HepG2 (cell line): ENCODE measurements around the gene MED23. TPM values are rescaled to one million over a fixed set of nuclear protein-coding genes. Genes with fewer than 3 reads are reported as not detected.

ENCODE experiments used
- AGO2 ChIP-seq: fragments of 200-400 bp; formaldehyde crosslinking; optimal IDR thresholded peaks from 2 replicates; pipeline ENCODE3; 2017; ENCODE audit warnings: mild to moderate bottlenecking, low read depth, low read length, moderate library complexity
- ATM ChIP-seq: fragments of 450-650 bp; IDR thresholded peaks from 2 replicates; pipeline ENCODE4 v1.7.1; 2017; ENCODE audit warnings: mild to moderate bottlenecking, borderline replicate concordance
- NFATC3 ChIP-seq: sonication (generic); formaldehyde crosslinking; IDR thresholded peaks from 2 replicates; pipeline ENCODE4 v1.5.1; 2020; ENCODE audit warnings: mild to moderate bottlenecking, missing genetic modification reagents
- RARG ChIP-seq: sonication (generic); formaldehyde crosslinking; IDR thresholded peaks from 2 replicates; pipeline ENCODE4 v1.4.0; 2020; ENCODE audit warnings: low read depth, mild to moderate bottlenecking, missing genetic modification reagents
- TP53 ChIP-seq: sonication (generic); formaldehyde crosslinking; conservative IDR thresholded peaks from 2 replicates; pipeline ENCODE4 v1.4.0; 2020; ENCODE audit warnings: missing genetic modification reagents
- ZBTB1 ChIP-seq: sonication (generic); formaldehyde crosslinking; IDR thresholded peaks from 2 replicates; pipeline ENCODE4 v1.4.0; 2020; ENCODE audit warnings: missing genetic modification reagents, borderline replicate concordance
- ZNF326 ChIP-seq: sonication (generic); formaldehyde crosslinking; IDR thresholded peaks from 2 replicates; pipeline ENCODE4 v1.4.0; 2020; ENCODE audit warnings: missing genetic modification reagents, borderline replicate concordance
- ZNF547 ChIP-seq: sonication (generic); formaldehyde crosslinking; IDR thresholded peaks from 2 replicates; pipeline ENCODE4 v1.5.1; 2020; ENCODE audit warnings: mild to moderate bottlenecking, missing genetic modification reagents
- ZNF562 ChIP-seq: sonication (generic); formaldehyde crosslinking; IDR thresholded peaks from 2 replicates; pipeline ENCODE4 v1.8.0; 2022; ENCODE audit warnings: missing genetic modification reagents, borderline replicate concordance
- ZNF563 ChIP-seq: sonication (generic); formaldehyde crosslinking; IDR thresholded peaks from 2 replicates; pipeline ENCODE4 v1.8.0; 2022; ENCODE audit warnings: mild to moderate bottlenecking, moderate library complexity, missing genetic modification reagents
- ZNF564 ChIP-seq: sonication (generic); formaldehyde crosslinking; IDR thresholded peaks from 2 replicates; pipeline ENCODE4 v1.8.1; 2023; ENCODE audit warnings: mild to moderate bottlenecking, missing genetic modification reagents
- ZNF678 ChIP-seq: sonication (generic); formaldehyde crosslinking; IDR thresholded peaks from 2 replicates; pipeline ENCODE4 v1.4.0; 2020; ENCODE audit warnings: mild to moderate bottlenecking, missing genetic modification reagents
- ZNF777 ChIP-seq: sonication (generic); formaldehyde crosslinking; IDR thresholded peaks from 2 replicates; pipeline ENCODE4 v1.4.0; 2020; ENCODE audit warnings: missing genetic modification reagents
- polyA plus RNA-seq, 8 experiments: library from polyadenylated mRNA; depleted of rRNA in 3 of 8; stranded (reverse) in 7 of 8; unstranded in 1 of 8; fragments of >200 nt; fragmentation: Illumina TruSeq in 4 of 8; extraction: Trizol in 4 of 8; gene quantifications; 2 replicates each; pipeline versions ENCODE4 v1.2.1 to v1.2.3, GENCODE V29; 2011 to 2016; ENCODE audit warnings: low read depth in 4 of 8, missing spikeins in 1 of 8, mixed read lengths in 1 of 8; ENCODE audit not compliant: insufficient read depth in 1 of 8
- total RNA-seq, 5 experiments: library from RNA; depleted of rRNA; stranded (reverse); fragments of >200 nt; fragmentation: Illumina TruSeq; extraction: Trizol; gene quantifications; 2 replicates each; pipeline ENCODE4 v1.2.3, GENCODE V29; 2016; ENCODE audit warnings: low read depth in 1 of 5
- TF ChIP-seq, protein P1 (sequence below): sonication (generic); formaldehyde crosslinking; IDR thresholded peaks from 2 replicates; pipeline ENCODE4 v1.4.0; 2020; ENCODE audit warnings: missing genetic modification reagents
- TF ChIP-seq, protein P2 (sequence below): IDR thresholded peaks from 2 replicates; pipeline ENCODE4 v1.6.1; 2018; ENCODE audit warnings: missing genetic modification reagents
- TF ChIP-seq, protein P3 (sequence below): sonication (generic); formaldehyde crosslinking; IDR thresholded peaks from 2 replicates; pipeline ENCODE4 v1.4.0; 2020; ENCODE audit warnings: missing genetic modification reagents, borderline replicate concordance

MED23 gene
- total and polyA plus RNA-seq, 2 of the 13 experiments (the other 11 are each of a cell fraction or from before 2014, with no cell fraction given), result 34.9 to 50.5 TPM

DNA sequence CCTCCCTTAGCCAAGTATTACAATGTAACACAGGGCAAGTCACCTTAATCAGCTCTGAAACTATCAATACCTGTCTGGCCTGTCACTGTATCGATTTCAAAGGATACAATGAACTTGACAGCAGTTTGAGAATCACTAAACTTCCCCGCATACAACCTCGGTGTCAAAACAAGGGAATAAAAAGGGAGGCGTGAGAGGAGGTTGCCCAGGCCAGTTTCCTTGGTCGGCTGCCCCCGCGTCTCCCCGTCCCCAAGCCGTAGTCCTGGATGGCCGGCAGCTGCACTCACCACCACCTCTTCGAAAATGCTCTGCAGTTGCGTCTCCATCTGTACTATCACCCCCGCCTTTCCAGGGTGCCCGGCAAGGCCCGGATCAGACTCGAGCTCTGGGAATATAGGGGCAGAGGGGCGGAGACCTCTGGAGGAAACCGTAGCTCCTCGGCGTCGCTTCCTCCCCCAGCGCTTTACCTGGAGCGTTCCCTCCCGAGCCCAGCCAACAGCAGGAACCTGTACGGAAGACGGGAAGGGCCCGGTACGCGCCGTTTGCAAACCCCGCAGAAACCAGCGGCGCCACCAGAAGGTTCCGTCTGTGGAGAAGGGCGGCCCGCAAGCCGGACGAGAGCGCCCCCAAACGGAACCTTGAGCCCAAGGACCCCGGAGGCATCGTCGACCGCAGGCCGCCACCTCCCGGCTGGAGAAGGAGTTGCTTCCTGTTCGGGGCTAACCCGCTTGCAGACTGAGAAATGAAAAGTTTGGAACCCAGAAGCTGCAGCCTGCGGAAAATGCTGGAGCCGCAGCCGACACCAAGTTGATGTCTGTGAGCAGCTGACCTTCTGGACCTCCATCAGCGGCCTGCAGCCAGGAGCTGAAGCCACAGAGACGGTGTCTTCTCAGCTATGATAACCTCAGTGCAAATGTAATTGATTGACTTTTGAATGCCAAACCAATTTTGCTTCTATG, at the start of gene MED23 (continued):
- TF ChIP-seq ATM (no peak), AGO2 (peak; percentile 47), ZNF326 (CRISPR knock-in tag) (no peak), ZNF564 (CRISPR knock-in tag) (peak; percentile 95; the same call in 1 of the 2 replicates), RARG (peak; percentile 91; the same call in 1 of the 2 replicates), TP53 (peak; percentile 97), ZNF562 (CRISPR knock-in tag) (no peak), ZBTB1 (CRISPR knock-in tag) (no peak), ZNF547 (peak; percentile 100), ZNF777 (CRISPR knock-in tag) (0 out of 2 replicates have a peak, but pooled peaks have one; percentile 60), ZNF678 (CRISPR knock-in tag) (peak; percentile 98), ZNF563 (CRISPR knock-in tag) (peak; percentile 97), NFATC3 (CRISPR knock-in tag) (peak; percentile 80)
- TF ChIP-seq, protein P1, sequence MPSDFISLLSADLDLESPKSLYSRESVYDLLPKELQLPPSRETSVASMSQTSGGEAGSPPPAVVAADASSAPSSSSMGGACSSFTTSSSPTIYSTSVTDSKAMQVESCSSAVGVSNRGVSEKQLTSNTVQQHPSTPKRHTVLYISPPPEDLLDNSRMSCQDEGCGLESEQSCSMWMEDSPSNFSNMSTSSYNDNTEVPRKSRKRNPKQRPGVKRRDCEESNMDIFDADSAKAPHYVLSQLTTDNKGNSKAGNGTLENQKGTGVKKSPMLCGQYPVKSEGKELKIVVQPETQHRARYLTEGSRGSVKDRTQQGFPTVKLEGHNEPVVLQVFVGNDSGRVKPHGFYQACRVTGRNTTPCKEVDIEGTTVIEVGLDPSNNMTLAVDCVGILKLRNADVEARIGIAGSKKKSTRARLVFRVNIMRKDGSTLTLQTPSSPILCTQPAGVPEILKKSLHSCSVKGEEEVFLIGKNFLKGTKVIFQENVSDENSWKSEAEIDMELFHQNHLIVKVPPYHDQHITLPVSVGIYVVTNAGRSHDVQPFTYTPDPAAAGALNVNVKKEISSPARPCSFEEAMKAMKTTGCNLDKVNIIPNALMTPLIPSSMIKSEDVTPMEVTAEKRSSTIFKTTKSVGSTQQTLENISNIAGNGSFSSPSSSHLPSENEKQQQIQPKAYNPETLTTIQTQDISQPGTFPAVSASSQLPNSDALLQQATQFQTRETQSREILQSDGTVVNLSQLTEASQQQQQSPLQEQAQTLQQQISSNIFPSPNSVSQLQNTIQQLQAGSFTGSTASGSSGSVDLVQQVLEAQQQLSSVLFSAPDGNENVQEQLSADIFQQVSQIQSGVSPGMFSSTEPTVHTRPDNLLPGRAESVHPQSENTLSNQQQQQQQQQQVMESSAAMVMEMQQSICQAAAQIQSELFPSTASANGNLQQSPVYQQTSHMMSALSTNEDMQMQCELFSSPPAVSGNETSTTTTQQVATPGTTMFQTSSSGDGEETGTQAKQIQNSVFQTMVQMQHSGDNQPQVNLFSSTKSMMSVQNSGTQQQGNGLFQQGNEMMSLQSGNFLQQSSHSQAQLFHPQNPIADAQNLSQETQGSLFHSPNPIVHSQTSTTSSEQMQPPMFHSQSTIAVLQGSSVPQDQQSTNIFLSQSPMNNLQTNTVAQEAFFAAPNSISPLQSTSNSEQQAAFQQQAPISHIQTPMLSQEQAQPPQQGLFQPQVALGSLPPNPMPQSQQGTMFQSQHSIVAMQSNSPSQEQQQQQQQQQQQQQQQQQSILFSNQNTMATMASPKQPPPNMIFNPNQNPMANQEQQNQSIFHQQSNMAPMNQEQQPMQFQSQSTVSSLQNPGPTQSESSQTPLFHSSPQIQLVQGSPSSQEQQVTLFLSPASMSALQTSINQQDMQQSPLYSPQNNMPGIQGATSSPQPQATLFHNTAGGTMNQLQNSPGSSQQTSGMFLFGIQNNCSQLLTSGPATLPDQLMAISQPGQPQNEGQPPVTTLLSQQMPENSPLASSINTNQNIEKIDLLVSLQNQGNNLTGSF (CRISPR knock-in tag), result peak; percentile 85; the same call in 1 of the 2 replicates
- TF ChIP-seq, protein P2, sequence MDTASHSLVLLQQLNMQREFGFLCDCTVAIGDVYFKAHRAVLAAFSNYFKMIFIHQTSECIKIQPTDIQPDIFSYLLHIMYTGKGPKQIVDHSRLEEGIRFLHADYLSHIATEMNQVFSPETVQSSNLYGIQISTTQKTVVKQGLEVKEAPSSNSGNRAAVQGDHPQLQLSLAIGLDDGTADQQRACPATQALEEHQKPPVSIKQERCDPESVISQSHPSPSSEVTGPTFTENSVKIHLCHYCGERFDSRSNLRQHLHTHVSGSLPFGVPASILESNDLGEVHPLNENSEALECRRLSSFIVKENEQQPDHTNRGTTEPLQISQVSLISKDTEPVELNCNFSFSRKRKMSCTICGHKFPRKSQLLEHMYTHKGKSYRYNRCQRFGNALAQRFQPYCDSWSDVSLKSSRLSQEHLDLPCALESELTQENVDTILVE (CRISPR knock-in tag), result peak; percentile 98
- TF ChIP-seq, protein P3, sequence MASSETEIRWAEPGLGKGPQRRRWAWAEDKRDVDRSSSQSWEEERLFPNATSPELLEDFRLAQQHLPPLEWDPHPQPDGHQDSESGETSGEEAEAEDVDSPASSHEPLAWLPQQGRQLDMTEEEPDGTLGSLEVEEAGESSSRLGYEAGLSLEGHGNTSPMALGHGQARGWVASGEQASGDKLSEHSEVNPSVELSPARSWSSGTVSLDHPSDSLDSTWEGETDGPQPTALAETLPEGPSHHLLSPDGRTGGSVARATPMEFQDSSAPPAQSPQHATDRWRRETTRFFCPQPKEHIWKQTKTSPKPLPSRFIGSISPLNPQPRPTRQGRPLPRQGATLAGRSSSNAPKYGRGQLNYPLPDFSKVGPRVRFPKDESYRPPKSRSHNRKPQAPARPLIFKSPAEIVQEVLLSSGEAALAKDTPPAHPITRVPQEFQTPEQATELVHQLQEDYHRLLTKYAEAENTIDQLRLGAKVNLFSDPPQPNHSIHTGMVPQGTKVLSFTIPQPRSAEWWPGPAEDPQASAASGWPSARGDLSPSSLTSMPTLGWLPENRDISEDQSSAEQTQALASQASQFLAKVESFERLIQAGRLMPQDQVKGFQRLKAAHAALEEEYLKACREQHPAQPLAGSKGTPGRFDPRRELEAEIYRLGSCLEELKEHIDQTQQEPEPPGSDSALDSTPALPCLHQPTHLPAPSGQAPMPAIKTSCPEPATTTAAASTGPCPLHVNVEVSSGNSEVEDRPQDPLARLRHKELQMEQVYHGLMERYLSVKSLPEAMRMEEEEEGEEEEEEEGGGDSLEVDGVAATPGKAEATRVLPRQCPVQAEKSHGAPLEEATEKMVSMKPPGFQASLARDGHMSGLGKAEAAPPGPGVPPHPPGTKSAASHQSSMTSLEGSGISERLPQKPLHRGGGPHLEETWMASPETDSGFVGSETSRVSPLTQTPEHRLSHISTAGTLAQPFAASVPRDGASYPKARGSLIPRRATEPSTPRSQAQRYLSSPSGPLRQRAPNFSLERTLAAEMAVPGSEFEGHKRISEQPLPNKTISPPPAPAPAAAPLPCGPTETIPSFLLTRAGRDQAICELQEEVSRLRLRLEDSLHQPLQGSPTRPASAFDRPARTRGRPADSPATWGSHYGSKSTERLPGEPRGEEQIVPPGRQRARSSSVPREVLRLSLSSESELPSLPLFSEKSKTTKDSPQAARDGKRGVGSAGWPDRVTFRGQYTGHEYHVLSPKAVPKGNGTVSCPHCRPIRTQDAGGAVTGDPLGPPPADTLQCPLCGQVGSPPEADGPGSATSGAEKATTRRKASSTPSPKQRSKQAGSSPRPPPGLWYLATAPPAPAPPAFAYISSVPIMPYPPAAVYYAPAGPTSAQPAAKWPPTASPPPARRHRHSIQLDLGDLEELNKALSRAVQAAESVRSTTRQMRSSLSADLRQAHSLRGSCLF (CRISPR knock-in tag), result peak; percentile 90; the same call in 1 of the 2 replicates
